Left hindlimb (tissue), 1 donor: ENCODE results near the gene REL.
A peak's percentile ranks its signal among the peaks of the same experiment; 100 is the strongest.
"Not testable (repeated sequence)": the region's sequence is repeated elsewhere in the genome, so short reads cannot be mapped to it uniquely, and the experiment has no call there.

Source experiments
- DNase-seq: peaks from one replicate; pipeline ENCODE4 v3.0.0-alpha.2; 2018

REL gene

GRCh38 chr2:60868589-60869273 lies 12.6 kb upstream of the REL start:
- no peak for DNase-seq

GRCh38 chr2:60872510-60872928 lies 8.9 kb upstream of the REL start:
- DNase-seq: no peak

GRCh38 chr2:60873381-60873780 lies 8.0 kb upstream of the REL start:
- DNase-seq: no peak

GRCh38 chr2:60875520-60875919 lies 5.9 kb upstream of the REL start:
- no peak for DNase-seq

- DNase-seq: no peak
These were observed 729 bp upstream of the REL start for GRCh38 chr2:60880643-60881046.

- peak; percentile 42 for DNase-seq
These were observed 1.8 kb downstream of the REL start for GRCh38 chr2:60882971-60883753.

- no peak for DNase-seq
These were observed 2.5 kb downstream of the REL start for GRCh38 chr2:60883896-60884295.

- DNase-seq: no peak
These were observed 3.4 kb downstream of the REL start for GRCh38 chr2:60884800-60885199.

- no peak for DNase-seq
These were observed 4.3 kb downstream of the REL start for GRCh38 chr2:60885683-60886082.

GRCh38 chr2:60886991-60887390 lies 5.6 kb downstream of the REL start:
- DNase-seq: no peak

- no peak for DNase-seq
These were observed 7.5 kb downstream of the REL start for GRCh38 chr2:60888853-60889252.

- not testable (repeated sequence) for DNase-seq
These were observed 8.4 kb downstream of the REL start for GRCh38 chr2:60889581-60890392.

- DNase-seq: no peak
These were observed 9.0 kb downstream of the REL start for GRCh38 chr2:60890393-60890707.

GRCh38 chr2:60891180-60891579 lies 9.8 kb downstream of the REL start:
- DNase-seq: no peak

- DNase-seq: no peak
These were observed 17.2 kb downstream of the REL start for GRCh38 chr2:60898567-60898966.

- DNase-seq: no peak
These were observed 18.0 kb downstream of the REL start for GRCh38 chr2:60899230-60899891.

GRCh38 chr2:60899892-60900249 lies 18.5 kb downstream of the REL start:
- no peak for DNase-seq

GRCh38 chr2:60901296-60901695 lies 19.9 kb downstream of the REL start:
- DNase-seq: not testable (repeated sequence)

GRCh38 chr2:60905867-60906266 lies 24.5 kb downstream of the REL start:
- not testable (repeated sequence) for DNase-seq

- no peak for DNase-seq
These were observed 25.0 kb downstream of the REL start for GRCh38 chr2:60906395-60906794.

GRCh38 chr2:60907329-60907728 lies 26.0 kb downstream of the REL start:
- DNase-seq: no peak

GRCh38 chr2:60925994-60926740 lies 44.8 kb downstream of the REL start:
- no peak for DNase-seq
